Cerebellar cortex (tissue), 1 donor: ENCODE results near the gene MAGEB1.

ENCODE experiments used
- DNase-seq: peaks from one replicate; pipeline ENCODE4 v3.0.0-alpha.2; 2015; ENCODE audit warnings: low spot score

MAGEB1 gene

GRCh38 chrX:30246769-30247489, at the start of gene MAGEB1:
TSS of gene MAGEB1 (plus strand) at chrX:30247146. CDS start at chrX:30250494, 3,348 bp downstream.
- DNase-seq, result no peak

GRCh38 chrX:30212172-30212571, 34.8 kb upstream of the MAGEB1 start:
- no peak for DNase-seq

GRCh38 chrX:30215357-30215843, 31.5 kb upstream of the MAGEB1 start, which contains the start of gene MAGEB2:
TSS of gene MAGEB2 (plus strand) at chrX:30215563. CDS start at chrX:30218581, 3,018 bp downstream.
- DNase-seq, result no peak

GRCh38 chrX:30217465-30217864, 29.5 kb upstream of the MAGEB1 start:
- no peak for DNase-seq

GRCh38 chrX:30219372-30219771, 27.6 kb upstream of the MAGEB1 start:
- no peak for DNase-seq

- DNase-seq, result no peak
Observed at GRCh38 chrX:30220661-30221060, 26.3 kb upstream of the MAGEB1 start.

- DNase-seq, result no peak
Observed at GRCh38 chrX:30224536-30224935, 22.4 kb upstream of the MAGEB1 start.

- no peak for DNase-seq
Observed at GRCh38 chrX:30228526-30228925, 18.4 kb upstream of the MAGEB1 start.

- DNase-seq, result no peak
Observed at GRCh38 chrX:30230395-30230794, 16.6 kb upstream of the MAGEB1 start, which contains the start of gene MAGEB3. TSS of gene MAGEB3 (plus strand) at chrX:30230657. CDS start at chrX:30235925, 5,268 bp downstream.

- DNase-seq, result no peak
Observed at GRCh38 chrX:30241724-30242415, 5.1 kb upstream of the MAGEB1 start, which contains the start of gene MAGEB4. TSS of gene MAGEB4 (plus strand) at chrX:30242000. CDS start at chrX:30242136, 136 bp downstream.

GRCh38 chrX:30248854-30249253, 1.9 kb downstream of the MAGEB1 start:
- DNase-seq, result no peak

GRCh38 chrX:30253257-30253656, 6.3 kb downstream of the MAGEB1 start:
- DNase-seq, result no peak

- no peak for DNase-seq
Observed at GRCh38 chrX:30259927-30260326, 13.0 kb downstream of the MAGEB1 start.

GRCh38 chrX:30261012-30261411, 14.1 kb downstream of the MAGEB1 start:
- DNase-seq, result no peak

GRCh38 chrX:30262763-30263162, 15.8 kb downstream of the MAGEB1 start:
- no peak for DNase-seq

GRCh38 chrX:30270639-30271038, 23.7 kb downstream of the MAGEB1 start:
- no peak for DNase-seq

- DNase-seq, result peak; percentile 0
Observed at GRCh38 chrX:30275498-30275897, 28.6 kb downstream of the MAGEB1 start.

GRCh38 chrX:30278365-30278764, 31.4 kb downstream of the MAGEB1 start:
- DNase-seq, result no peak

- DNase-seq, result no peak
Observed at GRCh38 chrX:30280428-30280827, 33.5 kb downstream of the MAGEB1 start.

- DNase-seq, result no peak
Observed at GRCh38 chrX:30282527-30282926, 35.6 kb downstream of the MAGEB1 start.

- DNase-seq, result no peak
Observed at GRCh38 chrX:30283456-30284200, 36.7 kb downstream of the MAGEB1 start.
